PC-9 (cell line): ENCODE data around the gene NBEAL1. TPM values are rescaled to one million over a fixed set of nuclear protein-coding genes. Genes with fewer than 3 reads are reported as not detected.
"Not testable (repeated sequence)": the region's sequence is repeated elsewhere in the genome, so short reads cannot be mapped to it uniquely, and the experiment has no call there.

Experiments
- BruUV-seq: library from RNA; stranded (reverse); fragments of 400-500 nt; replicated peaks from 2 replicates; lab custom pipeline; 2021; lab: Mats Ljungman, UMichigan
- CTCF ChIA-PET: fragments of 300-600 bp; sonication (Branson Sonifier 250); formaldehyde crosslinking; loops from one replicate; lab custom pipeline; 2022; ENCODE audit warnings: antibody characterized with exemption; lab: Charles Lee
- POLR2A ChIA-PET: fragments of 300-600 bp; sonication (Branson Sonifier 250); formaldehyde crosslinking; loops from one replicate; lab custom pipeline; 2022; ENCODE audit warnings: antibody characterized with exemption; ENCODE audit not compliant: unreplicated experiment; lab: Charles Lee
- DNase-seq, 2 experiments: peaks; one replicate each; pipeline versions ENCODE4 v3.0.0 to v3.0.0-alpha.2; 2015 to 2022; ENCODE audit warnings: mixed read lengths in 1 of 2
- H2AFZ ChIP-seq: fragments of 200-600 bp; sonication (generic); 2 replicates; pipeline ENCODE4 v1.8.1; 2017; ENCODE audit warnings: antibody characterized with exemption
- H3F3A ChIP-seq: fragments of 200-600 bp; sonication (generic); 2 replicates; pipeline ENCODE4 v1.8.1; 2017; ENCODE audit warnings: antibody characterized with exemption, mild to moderate bottlenecking, low read depth; ENCODE audit not compliant: insufficient read depth
- H3K27ac ChIP-seq: fragments of 200-600 bp; sonication (generic); 2 replicates; pipeline ENCODE4 v1.6.1; 2016; ENCODE audit warnings: mixed run types
- H3K27me3 ChIP-seq: fragments of 200-600 bp; sonication (generic); 2 replicates; pipeline ENCODE4 v1.6.1; 2016; ENCODE audit warnings: low read depth, mixed run types; ENCODE audit not compliant: insufficient read depth
- H3K36me3 ChIP-seq: fragments of 200-600 bp; sonication (generic); 2 replicates; pipeline ENCODE4 v1.6.1; 2016; ENCODE audit warnings: low read depth, mixed run types
- H3K4me1 ChIP-seq: fragments of 200-600 bp; sonication (generic); replicated peaks from 2 replicates; pipeline ENCODE4 v1.6.1; 2016; ENCODE audit warnings: mixed run types; ENCODE audit not compliant: insufficient read depth
- H3K4me2 ChIP-seq: fragments of 200-600 bp; sonication (generic); 2 replicates; pipeline ENCODE4 v1.6.1; 2017; ENCODE audit warnings: mixed run types
- H3K4me3 ChIP-seq: fragments of 200-600 bp; sonication (generic); 2 replicates; pipeline ENCODE4 v1.6.1; 2016; ENCODE audit warnings: mixed run types
- H3K79me2 ChIP-seq: fragments of 200-600 bp; sonication (generic); 2 replicates; pipeline ENCODE4 v1.6.1; 2017; ENCODE audit warnings: low read depth, mixed run types
- H3K9me2 ChIP-seq: fragments of 200-600 bp; sonication (generic); 2 replicates; pipeline ENCODE4 v1.8.1; 2017; ENCODE audit warnings: mild to moderate bottlenecking; ENCODE audit not compliant: insufficient read depth
- H3K9me3 ChIP-seq: fragments of 200-600 bp; sonication (generic); 2 replicates; pipeline ENCODE4 v1.8.1; 2016; ENCODE audit warnings: low read depth; ENCODE audit not compliant: insufficient read depth
- H4K20me1 ChIP-seq: fragments of 200-600 bp; sonication (generic); 2 replicates; pipeline ENCODE4 v1.8.1; 2017; ENCODE audit not compliant: insufficient read depth
- CTCF ChIP-seq: fragments of 200-600 bp; sonication (generic); conservative IDR thresholded peaks from 2 replicates; pipeline ENCODE4 v1.6.1; 2017; ENCODE audit warnings: mixed run types, antibody characterized with exemption, mild to moderate bottlenecking, moderate library complexity
- EZH2 ChIP-seq: fragments of 200-600 bp; sonication (generic); IDR thresholded peaks from 2 replicates; pipeline ENCODE4 v1.8.0; 2017; ENCODE audit warnings: antibody characterized with exemption, low read depth
- intact Hi-C: fragments of 100-400 bp; cut with micrococcal nuclease; formaldehyde crosslinking; loops from one replicate; pipeline ENCODE4 v1.10.0; 2022; ENCODE audit not compliant: unreplicated experiment
- total RNA-seq: library from RNA; stranded (reverse); gene quantifications from 2 replicates; pipeline ENCODE4 v1.2.3, GENCODE V29; 2021

Gene NBEAL1
- total RNA-seq, 1 experiment from 2014 or later = 19.5 TPM

GRCh38 chr2:203175371-203175770 lies 160.7 kb downstream of the NBEAL1 start:
- ChIA-PET POLR2A (no interaction called here), CTCF (no interaction called here)
- BruUV-seq = no TSS peak
- DNase-seq = no peak
- Histone ChIP-seq H4K20me1 (no peaks in the 10 kb centered on the region), H3F3A (no peaks in the 10 kb centered on the region), H3K4me1 (no peaks in the 10 kb centered on the region), H3K9me2 (no peaks in the 10 kb centered on the region), H3K4me2 (no peak overlapping the region), H3K27ac (no peak overlapping the region), H3K79me2 (no peaks in the 10 kb centered on the region), H2AFZ (no peak overlapping the region), H3K36me3 (no peaks in the 10 kb centered on the region), H3K4me3 (no peak overlapping the region), H3K27me3 (no peaks in the 10 kb centered on the region), H3K9me3 (no peaks in the 10 kb centered on the region)
- intact Hi-C loops = no loop called here
- TF ChIP-seq CTCF (no peak), EZH2 (no peak)

- TF ChIP-seq CTCF = no peak
- no peak for TF ChIP-seq EZH2
- BruUV-seq = no TSS peak
- Histone ChIP-seq H3K27me3 (no peaks in the 10 kb centered on the region), H3K79me2 (no peaks in the 10 kb centered on the region), H2AFZ (no peak overlapping the region), H3F3A (no peaks in the 10 kb centered on the region), H3K4me3 (no peak overlapping the region), H3K27ac (no peak overlapping the region), H3K9me3 (no peaks in the 10 kb centered on the region), H3K9me2 (no peaks in the 10 kb centered on the region), H3K36me3 (no peaks in the 10 kb centered on the region), H4K20me1 (no peaks in the 10 kb centered on the region), H3K4me2 (no peak overlapping the region), H3K4me1 (no peaks in the 10 kb centered on the region)
- POLR2A ChIA-PET = no interaction called here
- no peak for DNase-seq
- CTCF ChIA-PET = no interaction called here
- intact Hi-C loops = no loop called here
Observed at GRCh38 chr2:203177361-203177760, 162.7 kb downstream of the NBEAL1 start.

GRCh38 chr2:203185864-203186263 lies 171.2 kb downstream of the NBEAL1 start:
- no TSS peak for BruUV-seq
- no peaks in the 10 kb centered on the region for H3K36me3 ChIP-seq
- no peak overlapping the region for H3K4me2 ChIP-seq
- ChIA-PET CTCF (no interaction called here), POLR2A (no interaction called here)
- no peak overlapping the region for H3K4me3 ChIP-seq
- H3K27ac ChIP-seq = no peak overlapping the region
- H3K9me2 ChIP-seq = no peaks in the 10 kb centered on the region
- H3K4me1 ChIP-seq = no peaks in the 10 kb centered on the region
- no peaks in the 10 kb centered on the region for H3K79me2 ChIP-seq
- no peak for DNase-seq
- intact Hi-C loops = no loop called here
- no peaks in the 10 kb centered on the region for H4K20me1 ChIP-seq
- no peak overlapping the region for H2AFZ ChIP-seq
- H3K27me3 ChIP-seq = no peaks in the 10 kb centered on the region
- H3K9me3 ChIP-seq = no peaks in the 10 kb centered on the region
- H3F3A ChIP-seq = no peaks in the 10 kb centered on the region
- no peak for TF ChIP-seq EZH2
- TF ChIP-seq CTCF = no peak

- intact Hi-C loops, H3K4me3 ChIP-seq, H3K9me3 ChIP-seq, H3K4me2 ChIP-seq, CTCF ChIA-PET, H3K27me3 ChIP-seq, H3F3A ChIP-seq, H3K79me2 ChIP-seq, H3K27ac ChIP-seq, POLR2A ChIA-PET, H4K20me1 ChIP-seq, H2AFZ ChIP-seq, H3K36me3 ChIP-seq, H3K4me1 ChIP-seq, H3K9me2 ChIP-seq, DNase-seq, BruUV-seq: not testable (repeated sequence)
Observed at GRCh38 chr2:203190547-203190946, 175.9 kb downstream of the NBEAL1 start.

GRCh38 chr2:203191026-203191425 lies 176.4 kb downstream of the NBEAL1 start:
- H3K9me2 ChIP-seq, H3K27ac ChIP-seq, BruUV-seq, intact Hi-C loops, POLR2A ChIA-PET, H4K20me1 ChIP-seq, H3K79me2 ChIP-seq, H3K36me3 ChIP-seq, H3K27me3 ChIP-seq, H2AFZ ChIP-seq, H3K9me3 ChIP-seq, H3K4me2 ChIP-seq, H3K4me3 ChIP-seq, H3K4me1 ChIP-seq, DNase-seq, CTCF ChIA-PET, H3F3A ChIP-seq: not testable (repeated sequence)
